ENCODE data around the gene ARHGEF28.

The ARHGEF28 gene

GRCh38 chr5:73962801-73963425, 336.9 kb downstream of the ARHGEF28 start:
- DNase-seq (ENCODE audit: low read depth, low spot score), result no peak

DNA sequence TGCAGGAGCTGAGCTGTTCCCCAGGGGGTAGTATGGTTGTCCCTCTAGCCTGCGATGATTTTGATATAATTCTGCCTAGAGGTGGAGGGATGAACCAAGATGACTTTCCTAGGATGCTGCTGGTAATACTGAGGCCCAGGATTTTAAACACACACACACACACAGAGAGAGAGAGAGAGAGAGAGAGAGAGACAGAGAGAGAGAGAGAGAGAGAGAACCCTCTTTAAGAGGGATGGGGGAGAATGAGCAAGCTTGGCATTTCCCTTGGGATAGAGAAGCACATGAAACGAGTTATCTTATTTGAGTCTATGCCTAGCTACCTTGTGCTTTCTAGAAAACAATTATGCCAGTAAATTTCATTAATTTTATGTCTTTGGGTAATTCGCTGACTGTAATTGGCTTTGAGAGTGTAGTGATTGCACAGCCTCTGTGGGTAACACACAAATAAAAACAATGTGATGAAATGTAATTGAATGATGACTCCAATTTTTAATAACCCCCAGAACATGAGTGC, 338.4 kb downstream of the ARHGEF28 start:
- no peak for DNase-seq (ENCODE audit: low read depth, low spot score)

GRCh38 chr5:73966451-73966850, 340.5 kb downstream of the ARHGEF28 start:
- DNase-seq (ENCODE audit: low read depth, low spot score), result no peak

DNA sequence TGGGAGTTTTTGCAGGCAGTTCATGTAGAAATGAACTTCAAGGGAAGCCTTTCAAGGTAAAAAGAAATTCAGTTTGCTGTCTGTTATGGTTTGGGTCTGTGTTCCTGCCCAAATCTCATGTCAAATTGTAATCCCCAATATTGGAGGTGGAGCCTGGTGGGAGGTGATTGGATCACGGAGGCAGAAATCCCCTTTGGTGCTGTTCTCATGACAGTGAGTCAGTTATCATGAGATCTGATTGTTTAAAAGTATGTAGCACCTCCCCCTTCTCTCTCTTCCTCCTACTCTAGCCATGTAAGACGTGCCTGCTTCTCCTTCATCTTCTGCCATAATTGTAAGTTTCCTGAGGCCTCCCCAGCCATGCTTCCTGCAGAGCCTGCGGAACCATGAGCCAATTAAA, 341.4 kb downstream of the ARHGEF28 start:
- no peak for DNase-seq (ENCODE audit: low read depth, low spot score)

- no peak for DNase-seq (ENCODE audit: low read depth, low spot score)
These were observed 342.2 kb downstream of the ARHGEF28 start for GRCh38 chr5:73968246-73968645.

- no peak for DNase-seq (ENCODE audit: low read depth, low spot score)
These were observed 342.7 kb downstream of the ARHGEF28 start for GRCh38 chr5:73968729-73969128.

GRCh38 chr5:73969195-73970036, 343.4 kb downstream of the ARHGEF28 start:
- no peak for DNase-seq (ENCODE audit: low read depth, low spot score)

GRCh38 chr5:73971326-73971725, 345.3 kb downstream of the ARHGEF28 start:
- DNase-seq (ENCODE audit: low read depth, low spot score), result no peak

- DNase-seq (ENCODE audit: low read depth, low spot score), result no peak
These were observed 347.1 kb downstream of the ARHGEF28 start for GRCh38 chr5:73973135-73973534.

DNA sequence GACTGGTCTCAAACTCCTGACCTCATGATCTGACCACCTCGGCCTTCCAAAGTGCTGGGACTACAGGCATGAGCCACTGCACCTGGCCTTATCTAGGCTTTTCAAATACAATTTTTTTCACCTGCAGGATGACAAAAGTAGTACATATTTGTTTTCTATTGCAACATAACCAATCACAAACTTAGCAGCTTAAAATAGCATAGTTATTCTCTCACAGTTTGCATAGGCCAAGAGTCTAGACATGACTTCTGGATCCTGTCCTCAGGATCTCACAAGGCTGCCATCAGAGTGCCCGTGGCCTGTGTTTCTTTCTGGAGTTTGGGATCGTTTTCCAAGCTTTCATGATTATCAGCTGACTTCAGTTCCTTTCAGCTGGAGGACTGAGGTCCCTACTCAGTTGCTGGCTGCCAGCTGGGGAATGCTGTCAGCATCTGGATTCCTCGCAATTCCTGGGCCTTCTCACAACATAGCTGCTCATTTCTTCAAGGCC, 348.9 kb downstream of the ARHGEF28 start:
- no peak for DNase-seq (ENCODE audit: low read depth, low spot score)

DNA sequence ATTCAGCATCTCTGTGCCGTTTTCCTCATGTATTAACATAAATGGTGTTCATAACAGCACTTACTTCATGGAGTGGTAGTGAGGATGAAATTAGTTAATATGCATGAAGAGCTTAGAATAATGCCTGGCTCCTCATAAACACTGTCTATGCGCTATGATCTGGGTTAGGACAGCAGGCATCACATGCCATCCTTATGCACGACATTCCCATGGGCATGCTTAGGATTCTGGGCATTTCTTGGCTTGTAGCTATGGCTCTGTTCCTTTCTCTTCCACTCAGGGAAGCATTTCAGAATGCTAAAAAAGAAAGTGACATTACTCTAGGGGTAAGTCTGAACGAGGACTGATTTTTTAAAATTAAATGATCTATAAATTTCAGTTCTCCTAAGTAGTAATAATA, 349.8 kb downstream of the ARHGEF28 start:
- DNase-seq (ENCODE audit: low read depth, low spot score), result no peak

GRCh38 chr5:73977146-73977545, 351.1 kb downstream of the ARHGEF28 start:
- no peak for DNase-seq (ENCODE audit: low read depth, low spot score)

DNA sequence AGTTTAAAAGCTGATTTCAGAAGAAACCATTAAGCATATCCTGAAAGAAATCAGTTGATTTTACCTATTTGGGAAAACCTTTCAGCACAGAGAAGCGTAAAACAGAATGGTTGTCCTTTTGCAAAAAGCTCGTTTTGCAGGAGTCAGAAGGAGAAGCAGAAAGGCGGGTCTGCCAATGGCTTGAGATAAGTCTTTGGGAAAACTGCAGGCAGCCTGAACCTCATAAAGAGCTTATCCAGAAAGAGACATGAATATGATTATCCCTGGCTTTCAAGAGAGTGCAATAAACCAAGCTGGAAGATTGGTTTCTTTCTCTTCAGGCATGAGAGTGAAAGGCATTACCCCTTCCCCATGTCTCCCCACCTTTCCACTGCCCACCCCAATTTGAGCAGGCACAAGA, 353.3 kb downstream of the ARHGEF28 start:
- no peak for DNase-seq (ENCODE audit: low read depth, low spot score)

GRCh38 chr5:73981704-73982103, 355.7 kb downstream of the ARHGEF28 start:
- DNase-seq (ENCODE audit: low read depth, low spot score), result no peak

GRCh38 chr5:73983644-73984043, 357.6 kb downstream of the ARHGEF28 start:
- DNase-seq (ENCODE audit: low read depth, low spot score), result no peak

DNA sequence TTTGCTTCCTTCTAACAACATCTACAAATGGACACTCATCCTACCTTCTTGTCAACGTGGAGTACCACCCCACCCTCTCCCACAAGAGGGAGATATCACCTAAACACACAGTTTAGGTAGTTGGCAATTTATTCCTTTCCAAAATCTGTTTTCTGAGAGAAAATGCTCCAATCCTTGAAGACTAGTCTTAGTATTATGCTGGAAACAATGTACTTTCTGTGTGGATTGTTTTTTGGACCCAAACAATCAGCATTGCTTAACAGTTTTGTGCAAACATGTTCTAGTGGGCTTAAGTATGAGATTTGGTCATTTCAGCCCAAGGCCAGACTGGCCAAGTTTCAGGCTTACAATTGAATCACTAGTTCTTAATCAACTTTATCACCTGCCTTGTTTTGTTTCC, 359.1 kb downstream of the ARHGEF28 start:
- DNase-seq (ENCODE audit: low read depth, low spot score), result no peak

- no peak for DNase-seq (ENCODE audit: low read depth, low spot score)
These were observed 360.7 kb downstream of the ARHGEF28 start for GRCh38 chr5:73986729-73987128.

DNA sequence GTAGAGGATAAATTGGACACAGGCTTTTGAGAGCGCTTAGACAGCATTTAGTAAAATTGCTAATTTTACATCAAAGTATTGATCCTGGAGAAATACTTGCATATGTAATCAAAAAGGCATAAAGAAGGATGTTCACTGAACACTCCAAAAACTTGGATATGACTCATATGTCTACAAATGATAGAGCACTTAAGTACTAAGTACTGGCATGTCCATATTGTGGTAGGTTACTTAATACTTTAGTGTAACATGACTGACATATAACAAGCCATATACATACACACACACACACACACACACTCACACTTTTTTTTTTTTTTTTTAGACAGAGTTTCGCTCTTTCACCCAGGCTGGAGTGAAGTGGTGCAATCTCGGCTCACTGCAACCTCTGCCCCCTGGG, 361.9 kb downstream of the ARHGEF28 start:
- no peak for DNase-seq (ENCODE audit: low read depth, low spot score)

DNA sequence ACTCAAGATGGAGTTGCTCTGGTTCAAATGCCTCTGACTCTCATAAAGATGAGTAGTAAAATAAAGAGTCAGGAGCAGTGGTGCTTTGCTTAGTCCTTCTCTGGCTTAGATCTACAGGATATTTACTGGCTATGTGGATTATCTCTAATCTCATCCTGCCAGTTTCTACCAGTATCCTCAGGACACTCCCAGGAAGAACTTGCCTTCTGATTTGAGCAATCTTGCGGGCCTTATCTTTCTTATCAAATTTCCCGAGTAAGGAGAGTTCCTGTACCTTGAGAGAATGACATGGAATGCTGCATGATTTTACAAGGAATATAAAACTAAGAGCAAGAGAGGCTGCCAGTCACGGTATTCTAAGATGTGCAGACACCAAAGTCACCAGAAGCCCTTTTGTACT, 364.0 kb downstream of the ARHGEF28 start:
- DNase-seq (ENCODE audit: low read depth, low spot score), result no peak
